A204.1 (cell line): ENCODE results near the gene OAS2.
"Not testable (repeated sequence)": the region's sequence is repeated elsewhere in the genome, so short reads cannot be mapped to it uniquely, and the experiment has no call there.

ENCODE experiments used
- FAIRE-seq: peaks from 2 replicates; lab custom pipeline; 2012; peaks lifted over from hg19 to GRCh38; lab: Jason Lieb, UNC

OAS2 gene

DNA sequence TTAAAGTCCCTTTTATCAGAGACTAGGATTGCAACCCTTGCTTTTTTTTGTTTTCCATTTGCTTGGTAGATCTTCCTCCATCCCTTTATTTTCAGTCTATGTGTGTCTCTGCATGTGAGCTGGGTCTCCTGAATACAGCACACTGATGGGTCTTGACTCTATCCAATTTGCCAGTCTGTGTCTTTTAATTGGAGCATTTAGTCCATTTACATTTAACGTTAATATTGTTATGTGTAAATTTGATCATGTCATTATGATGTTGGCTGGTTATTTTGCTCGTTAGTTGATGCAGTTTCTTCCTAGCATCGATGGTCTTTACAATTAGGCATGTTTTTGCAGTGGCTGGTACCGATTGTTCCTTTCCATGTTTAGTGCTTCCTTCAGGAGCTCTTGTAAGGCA lies 21.2 kb upstream of the OAS2 start:
- FAIRE-seq = not testable (repeated sequence)

- no peak for FAIRE-seq
These were observed 17.2 kb upstream of the OAS2 start for GRCh38 chr12:112961074-112961473.

DNA sequence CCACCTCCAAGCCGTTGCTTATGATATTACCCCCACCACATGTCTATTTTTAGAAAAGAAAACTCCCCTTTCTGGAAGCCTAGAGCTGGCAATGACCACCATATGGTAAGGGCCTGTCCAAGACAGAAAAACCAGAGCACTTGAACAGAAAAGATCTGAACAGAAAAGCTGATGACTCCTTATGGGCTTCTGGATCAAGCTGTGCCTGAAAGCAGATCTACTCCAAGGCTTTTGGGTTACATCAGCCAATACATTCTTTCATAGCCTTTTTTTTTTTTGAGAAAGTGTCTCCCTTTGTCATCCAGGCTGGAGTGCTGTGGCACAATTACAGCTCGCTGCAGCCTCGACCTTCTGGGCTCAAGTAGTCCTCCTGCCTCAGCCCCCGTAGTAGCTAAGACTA lies 16.8 kb upstream of the OAS2 start:
- FAIRE-seq = no peak

- FAIRE-seq = no peak
These were observed 15.8 kb upstream of the OAS2 start for GRCh38 chr12:112962561-112962960.

- FAIRE-seq = no peak
These were observed 15.0 kb upstream of the OAS2 start for GRCh38 chr12:112963227-112963861.

DNA sequence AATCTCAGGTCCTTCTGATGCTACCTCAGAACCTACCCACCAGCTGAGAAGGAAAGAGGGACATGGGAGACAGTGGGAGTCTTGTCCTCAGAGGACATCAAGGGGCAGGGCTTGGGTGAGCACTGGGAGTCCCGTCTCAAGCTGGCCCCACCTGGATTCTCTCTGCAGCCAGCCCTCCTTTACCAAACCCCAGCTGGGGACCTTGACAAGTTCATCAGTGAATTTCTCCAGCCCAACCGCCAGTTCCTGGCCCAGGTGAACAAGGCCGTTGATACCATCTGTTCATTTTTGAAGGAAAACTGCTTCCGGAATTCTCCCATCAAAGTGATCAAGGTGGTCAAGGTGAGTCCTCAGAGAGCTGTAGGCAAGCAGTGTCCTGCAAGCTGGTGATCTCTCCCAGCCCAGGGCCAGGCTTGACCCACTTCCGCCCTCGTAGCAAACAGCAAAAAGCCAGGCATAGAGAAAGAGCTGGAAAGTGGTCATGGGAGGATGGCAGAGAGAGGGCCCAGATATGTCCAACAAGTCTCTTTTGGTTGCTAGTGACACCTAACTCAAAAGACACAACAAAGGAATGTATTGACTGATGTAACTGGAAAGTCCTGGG lies 14.2 kb upstream of the OAS2 start:
- FAIRE-seq = no peak

DNA sequence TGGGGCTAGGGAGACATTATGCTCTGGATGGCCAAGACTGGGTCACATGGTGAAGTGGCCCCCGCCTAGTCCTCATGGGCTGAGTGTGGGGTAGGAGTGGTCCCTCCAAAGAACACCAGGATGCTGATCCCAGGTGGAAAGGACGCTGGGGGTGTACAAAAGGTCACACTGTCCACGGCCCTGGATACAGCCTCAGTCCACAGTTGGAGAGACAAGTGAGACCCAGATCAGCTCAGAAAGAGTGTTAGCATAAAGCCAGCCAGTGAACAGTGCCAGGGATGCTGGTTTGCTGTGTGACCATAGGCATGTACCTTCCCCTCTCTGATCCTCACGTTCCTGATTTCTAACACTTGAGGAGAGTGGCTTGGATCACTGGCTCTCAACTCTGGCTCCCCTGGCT lies 13.4 kb upstream of the OAS2 start:
- FAIRE-seq = no peak

GRCh38 chr12:112965643-112966042 lies 12.7 kb upstream of the OAS2 start:
- no peak for FAIRE-seq

- no peak for FAIRE-seq
These were observed 11.0 kb upstream of the OAS2 start for GRCh38 chr12:112967306-112967705.

DNA sequence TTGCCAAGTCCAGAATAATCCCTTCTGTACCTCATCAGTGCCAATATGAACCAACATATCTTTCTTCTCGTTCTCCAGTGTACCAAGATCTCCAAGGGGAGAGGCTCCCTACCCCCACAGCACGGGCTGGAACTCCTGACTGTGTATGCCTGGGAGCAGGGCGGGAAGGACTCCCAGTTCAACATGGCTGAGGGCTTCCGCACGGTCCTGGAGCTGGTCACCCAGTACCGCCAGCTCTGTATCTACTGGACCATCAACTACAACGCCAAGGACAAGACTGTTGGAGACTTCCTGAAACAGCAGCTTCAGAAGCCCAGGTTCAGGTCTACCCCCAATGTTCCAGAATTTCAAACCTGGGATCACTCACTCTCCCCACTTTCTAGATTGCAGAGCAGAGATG lies 10.5 kb upstream of the OAS2 start:
- FAIRE-seq = no peak

GRCh38 chr12:112969547-112970306 lies 8.6 kb upstream of the OAS2 start:
- FAIRE-seq = no peak

GRCh38 chr12:112970391-112970790 lies 7.9 kb upstream of the OAS2 start:
- FAIRE-seq = no peak

DNA sequence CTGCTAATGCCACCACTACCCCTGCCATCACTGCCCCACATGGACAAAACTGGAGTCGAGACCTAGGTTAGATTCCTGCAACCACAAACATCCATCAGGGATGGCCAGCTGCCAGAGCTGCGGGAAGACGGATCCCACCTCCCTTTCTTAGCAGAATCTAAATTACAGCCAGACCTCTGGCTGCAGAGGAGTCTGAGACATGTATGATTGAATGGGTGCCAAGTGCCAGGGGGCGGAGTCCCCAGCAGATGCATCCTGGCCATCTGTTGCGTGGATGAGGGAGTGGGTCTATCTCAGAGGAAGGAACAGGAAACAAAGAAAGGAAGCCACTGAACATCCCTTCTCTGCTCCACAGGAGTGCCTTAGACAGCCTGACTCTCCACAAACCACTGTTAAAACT lies 7.1 kb upstream of the OAS2 start:
- FAIRE-seq = no peak

GRCh38 chr12:112973011-112973735 lies 5.1 kb upstream of the OAS2 start:
- FAIRE-seq = no peak

DNA sequence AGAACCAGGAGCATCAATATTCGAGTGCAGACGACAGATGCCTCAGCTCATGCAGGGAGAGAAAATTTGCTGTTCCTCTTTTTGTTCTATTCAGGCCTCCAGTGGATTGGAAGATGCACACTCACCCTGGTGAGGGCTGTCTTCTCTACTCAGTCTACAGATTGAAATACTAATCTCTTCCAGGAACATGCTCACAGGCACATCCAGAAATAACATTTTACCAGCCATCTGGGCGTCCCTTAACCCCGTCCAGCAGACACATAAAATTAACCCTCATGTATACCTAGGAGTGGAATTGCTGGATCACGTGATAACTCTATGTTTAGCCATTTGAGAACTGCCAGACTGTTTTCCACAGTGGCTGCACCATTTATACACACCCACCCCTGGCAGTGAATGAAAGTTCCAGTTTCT lies 4.5 kb upstream of the OAS2 start:
- FAIRE-seq = no peak

GRCh38 chr12:112974904-112975303 lies 3.4 kb upstream of the OAS2 start:
- FAIRE-seq = no peak

GRCh38 chr12:112977139-112977538 lies 1.2 kb upstream of the OAS2 start:
- FAIRE-seq = no peak

DNA sequence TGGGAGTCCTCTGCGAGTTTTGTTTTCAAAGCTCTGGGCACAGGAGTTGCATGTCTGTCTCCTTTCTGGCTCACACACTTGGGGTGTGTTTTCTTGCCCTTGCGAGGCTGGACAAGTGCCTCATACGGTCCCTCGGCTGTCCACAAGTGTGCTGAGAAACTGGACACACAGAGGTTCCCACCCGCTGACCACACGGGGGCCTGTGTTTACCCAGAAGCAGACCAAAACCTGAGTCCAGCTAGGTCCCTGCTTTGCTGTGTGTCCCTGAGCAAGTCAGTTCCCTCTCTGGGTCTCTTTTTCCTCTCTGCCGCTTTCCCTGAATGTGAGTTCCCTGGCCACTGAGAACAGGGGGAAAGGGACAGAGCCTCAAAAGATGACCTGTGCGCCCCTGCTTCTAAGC lies 678 bp upstream of the OAS2 start:
- FAIRE-seq = no peak

- FAIRE-seq = no peak
These were observed 842 bp downstream of the OAS2 start for GRCh38 chr12:112979041-112979680.

- FAIRE-seq = no peak
These were observed 2.3 kb downstream of the OAS2 start for GRCh38 chr12:112980491-112981158.

- FAIRE-seq = no peak
These were observed 7.4 kb downstream of the OAS2 start for GRCh38 chr12:112985642-112986290.
